Forelimb muscle (tissue), 1 donor: ENCODE results near the gene GATA3. TPM values are rescaled to one million over a fixed set of nuclear protein-coding genes. Genes with fewer than 3 reads are reported as not detected.

ENCODE experiments used
- DNase-seq: peaks from one replicate; pipeline ENCODE4 v3.0.0-alpha.2; 2013; ENCODE audit warnings: low read depth
- polyA plus RNA-seq: library from polyadenylated mRNA; unstranded; fragments of 120-200 nt; gene quantifications from one replicate; pipeline ENCODE4 v1.2.1, GENCODE V29; 2013; ENCODE audit not compliant: insufficient read length

Gene GATA3
- polyA plus RNA-seq, 1 donor: 0.33 TPM

DNA sequence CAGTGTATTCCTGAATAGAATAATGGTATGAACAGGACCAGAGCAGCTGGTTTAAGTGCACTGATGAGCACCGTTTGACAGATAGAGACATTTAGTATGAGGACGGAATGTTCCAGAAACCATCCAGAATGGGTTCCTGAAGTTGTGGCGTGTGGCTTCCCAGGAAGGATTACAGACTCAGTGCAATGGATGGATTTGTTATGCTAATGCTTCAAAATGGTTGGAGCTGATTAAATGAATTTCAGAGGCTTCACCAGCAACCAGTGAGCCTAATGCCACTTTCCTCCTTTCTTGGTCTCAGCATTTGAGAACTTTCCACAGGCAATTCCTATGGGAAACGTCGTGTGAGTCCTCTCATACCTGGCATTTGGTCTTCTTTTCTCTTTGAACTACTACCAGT lies 9.9 kb downstream of the GATA3 start:
- no peak for DNase-seq

DNA sequence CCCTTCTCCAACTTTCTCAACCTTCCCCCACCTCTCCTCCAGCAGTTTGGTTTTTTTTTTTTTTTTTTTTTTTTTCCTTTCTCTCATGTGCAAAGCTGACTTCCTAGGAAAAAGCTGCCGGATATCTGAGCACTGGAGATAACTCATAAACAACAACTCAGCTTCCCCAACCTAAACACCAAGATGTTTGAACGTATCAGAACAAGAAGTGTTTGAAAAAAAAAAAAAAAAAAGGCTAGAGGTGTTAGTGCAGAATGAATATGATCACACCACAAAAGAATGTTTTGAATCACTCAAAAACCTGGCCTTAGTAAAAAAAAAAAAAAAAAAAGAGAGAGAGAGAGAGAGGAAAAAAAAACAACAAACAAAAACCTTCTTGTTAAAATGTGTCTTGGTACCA lies 11.2 kb downstream of the GATA3 start:
- DNase-seq: no peak

DNA sequence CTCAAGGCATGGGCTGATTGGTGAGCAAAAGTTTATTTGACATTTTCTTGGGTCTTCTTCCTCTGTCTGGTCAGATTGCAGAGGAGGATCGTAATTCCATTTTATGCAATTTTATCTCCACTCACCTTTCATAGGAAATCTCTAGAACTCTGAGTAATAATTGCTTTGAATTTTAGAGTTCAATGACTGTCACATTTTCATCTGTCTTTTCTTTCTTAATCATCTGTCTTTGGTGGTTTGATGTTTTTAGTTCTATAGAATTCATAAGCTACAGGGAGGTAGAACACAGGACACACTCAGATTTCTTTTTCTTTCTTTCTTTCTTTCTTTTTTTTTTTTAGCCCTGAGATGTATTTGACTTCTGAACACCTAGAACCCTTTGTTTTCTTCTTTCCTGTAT lies 11.6 kb downstream of the GATA3 start:
- DNase-seq: no peak

DNA sequence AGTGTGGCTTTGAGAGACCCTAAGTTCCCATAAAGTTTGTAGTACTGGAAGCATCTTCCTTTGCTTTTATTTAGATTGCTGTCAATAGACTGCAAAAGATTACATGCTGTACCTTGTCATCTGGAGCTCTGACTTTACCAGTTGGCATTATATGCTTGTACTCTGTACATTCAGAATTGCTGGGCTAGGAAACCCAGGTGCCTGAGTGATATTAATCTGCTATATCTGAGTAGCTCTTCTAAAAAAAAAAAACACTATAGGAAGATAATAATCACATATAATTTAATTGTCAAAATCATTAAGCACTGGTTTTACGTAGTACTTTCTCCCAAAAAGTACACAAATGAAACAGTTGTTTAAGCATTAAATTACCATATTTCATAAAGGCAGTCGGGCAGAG lies 12.3 kb downstream of the GATA3 start:
- DNase-seq: no peak

DNA sequence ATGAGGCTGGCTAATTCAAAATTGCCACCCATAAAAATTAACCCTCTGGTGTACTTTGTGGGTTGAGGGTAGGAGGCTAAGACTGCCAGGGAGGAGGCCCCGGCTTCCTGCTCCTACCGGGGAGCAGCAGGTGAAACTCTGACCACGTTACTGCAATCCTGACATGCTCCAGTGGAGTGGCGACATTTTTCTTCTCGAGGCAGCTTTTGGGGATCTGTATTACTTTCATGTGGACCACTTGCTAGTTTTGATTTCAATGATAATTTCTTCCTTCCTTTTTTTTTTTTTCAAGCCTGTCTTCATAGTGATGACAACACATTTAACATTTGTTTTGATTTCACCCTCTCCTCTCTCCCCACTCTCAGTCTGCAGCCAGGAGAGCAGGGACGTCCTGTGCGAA lies 14.6 kb downstream of the GATA3 start:
- DNase-seq: no peak

DNA sequence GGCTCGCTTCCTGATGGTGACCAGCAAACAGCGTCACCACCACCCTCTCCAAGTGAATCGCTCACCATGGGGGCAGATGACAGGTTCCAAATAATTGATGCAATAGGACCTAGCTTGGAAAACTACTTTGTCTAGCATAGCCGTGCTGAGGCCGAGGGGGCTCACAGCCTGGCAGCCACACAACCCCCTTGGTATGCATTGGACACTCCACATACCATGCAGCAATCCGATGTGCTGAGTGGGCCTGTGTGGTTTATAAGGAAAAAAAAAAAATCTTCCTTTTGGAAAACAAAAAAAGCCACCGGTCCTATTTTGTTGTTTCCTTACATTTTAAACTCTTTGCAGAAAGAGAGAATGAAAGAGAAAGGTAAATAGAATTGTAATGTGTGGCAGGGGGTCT lies 15.1 kb downstream of the GATA3 start:
- DNase-seq: no peak

DNA sequence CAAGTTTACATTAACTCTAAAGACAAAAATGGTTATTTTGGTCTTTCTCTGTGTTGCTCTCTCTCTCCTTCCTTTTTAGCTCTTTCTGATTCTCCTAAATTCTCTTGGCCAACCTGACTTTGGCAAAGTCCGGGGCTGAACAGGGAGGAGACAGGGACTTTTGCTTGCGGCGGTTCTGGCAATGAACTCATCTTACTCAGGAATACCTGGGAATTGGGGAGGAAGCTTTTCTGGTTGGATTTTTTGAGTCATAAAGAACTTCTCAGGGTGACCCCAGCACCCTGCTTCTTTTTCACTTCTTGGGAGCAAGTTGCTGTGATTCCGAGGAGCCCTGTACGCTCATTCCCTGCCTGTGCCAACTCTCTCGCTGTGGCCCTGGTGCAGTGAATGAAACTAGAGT lies 16.0 kb downstream of the GATA3 start:
- no peak for DNase-seq

DNA sequence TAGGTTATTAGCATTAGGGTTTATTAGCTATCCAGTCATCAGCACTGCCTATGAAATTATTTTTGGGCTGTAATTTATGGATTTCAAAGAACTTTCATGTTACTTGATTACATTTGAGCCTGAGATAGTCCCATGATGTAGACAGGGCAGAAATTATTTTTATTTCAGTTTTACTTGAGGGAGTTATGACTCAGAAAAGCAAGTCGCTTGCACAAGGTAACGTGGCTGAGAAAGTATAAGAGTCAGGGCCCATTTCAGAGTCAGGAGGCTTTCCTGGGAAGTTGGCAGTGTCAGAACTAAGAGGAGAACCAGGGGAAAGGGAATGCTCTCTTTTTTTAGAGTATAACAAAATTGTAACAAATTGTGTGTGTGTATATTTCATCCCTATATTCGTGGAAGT lies 16.5 kb downstream of the GATA3 start:
- DNase-seq: no peak

DNA sequence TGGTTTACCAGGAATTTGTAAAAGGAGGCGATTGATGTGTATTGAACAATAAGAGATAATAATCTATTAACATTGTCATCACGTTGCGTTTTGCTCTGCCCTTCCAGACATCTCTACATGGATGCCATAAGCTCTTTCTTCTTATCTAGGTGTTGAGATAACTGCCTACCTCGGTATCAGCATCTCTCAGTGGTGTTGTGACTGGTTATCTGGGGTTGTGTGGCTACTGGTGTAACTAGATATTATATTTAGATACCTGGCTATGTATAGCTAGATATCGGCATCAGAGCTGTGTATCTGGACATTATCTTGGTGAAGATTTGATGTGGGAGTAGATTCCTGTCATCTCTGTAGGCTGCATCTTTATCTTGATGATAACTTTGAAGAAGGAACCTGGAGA lies 17.2 kb downstream of the GATA3 start:
- DNase-seq: no peak

DNA sequence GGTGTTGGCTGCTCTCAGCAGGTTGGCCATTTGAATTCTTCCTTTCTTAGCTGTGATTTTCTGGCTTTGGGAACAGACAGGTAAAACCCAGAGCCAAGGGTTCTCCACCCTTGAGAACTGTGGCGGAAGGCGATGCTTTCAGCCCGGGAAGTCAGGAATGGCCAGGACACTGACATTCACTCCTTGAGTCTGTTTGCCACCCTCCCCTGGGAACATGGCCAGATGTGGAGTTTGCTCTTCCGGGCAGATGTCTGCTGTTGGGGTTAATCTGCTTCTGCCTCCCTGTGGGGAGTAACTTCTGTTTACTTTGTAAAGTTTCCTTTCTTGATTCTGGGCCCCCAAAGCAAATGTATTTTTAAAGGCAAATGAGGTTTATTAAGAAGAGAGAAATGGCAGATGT lies 17.7 kb downstream of the GATA3 start:
- DNase-seq: no peak

DNA sequence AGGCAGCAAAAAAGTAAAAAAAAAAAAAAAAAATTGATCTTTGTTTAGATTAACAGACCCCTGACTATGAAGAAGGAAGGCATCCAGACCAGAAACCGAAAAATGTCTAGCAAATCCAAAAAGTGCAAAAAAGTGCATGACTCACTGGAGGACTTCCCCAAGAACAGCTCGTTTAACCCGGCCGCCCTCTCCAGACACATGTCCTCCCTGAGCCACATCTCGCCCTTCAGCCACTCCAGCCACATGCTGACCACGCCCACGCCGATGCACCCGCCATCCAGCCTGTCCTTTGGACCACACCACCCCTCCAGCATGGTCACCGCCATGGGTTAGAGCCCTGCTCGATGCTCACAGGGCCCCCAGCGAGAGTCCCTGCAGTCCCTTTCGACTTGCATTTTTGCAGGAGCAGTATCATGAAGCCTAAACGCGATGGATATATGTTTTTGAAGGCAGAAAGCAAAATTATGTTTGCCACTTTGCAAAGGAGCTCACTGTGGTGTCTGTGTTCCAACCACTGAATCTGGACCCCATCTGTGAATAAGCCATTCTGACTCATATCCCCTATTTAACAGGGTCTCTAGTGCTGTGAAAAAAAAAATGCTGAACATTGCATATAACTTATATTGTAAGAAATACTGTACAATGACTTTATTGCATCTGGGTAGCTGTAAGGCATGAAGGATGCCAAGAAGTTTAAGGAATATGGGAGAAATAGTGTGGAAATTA lies 19.4 kb downstream of the GATA3 start:
- DNase-seq: no peak

DNA sequence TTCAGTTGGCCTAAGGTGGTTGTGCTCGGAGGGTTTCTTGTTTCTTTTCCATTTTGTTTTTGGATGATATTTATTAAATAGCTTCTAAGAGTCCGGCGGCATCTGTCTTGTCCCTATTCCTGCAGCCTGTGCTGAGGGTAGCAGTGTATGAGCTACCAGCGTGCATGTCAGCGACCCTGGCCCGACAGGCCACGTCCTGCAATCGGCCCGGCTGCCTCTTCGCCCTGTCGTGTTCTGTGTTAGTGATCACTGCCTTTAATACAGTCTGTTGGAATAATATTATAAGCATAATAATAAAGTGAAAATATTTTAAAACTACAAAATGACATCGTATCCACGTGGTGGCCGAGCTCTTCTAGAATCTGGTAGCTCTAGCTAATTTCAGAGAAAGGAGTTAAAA lies 20.4 kb downstream of the GATA3 start:
- no peak for DNase-seq

DNA sequence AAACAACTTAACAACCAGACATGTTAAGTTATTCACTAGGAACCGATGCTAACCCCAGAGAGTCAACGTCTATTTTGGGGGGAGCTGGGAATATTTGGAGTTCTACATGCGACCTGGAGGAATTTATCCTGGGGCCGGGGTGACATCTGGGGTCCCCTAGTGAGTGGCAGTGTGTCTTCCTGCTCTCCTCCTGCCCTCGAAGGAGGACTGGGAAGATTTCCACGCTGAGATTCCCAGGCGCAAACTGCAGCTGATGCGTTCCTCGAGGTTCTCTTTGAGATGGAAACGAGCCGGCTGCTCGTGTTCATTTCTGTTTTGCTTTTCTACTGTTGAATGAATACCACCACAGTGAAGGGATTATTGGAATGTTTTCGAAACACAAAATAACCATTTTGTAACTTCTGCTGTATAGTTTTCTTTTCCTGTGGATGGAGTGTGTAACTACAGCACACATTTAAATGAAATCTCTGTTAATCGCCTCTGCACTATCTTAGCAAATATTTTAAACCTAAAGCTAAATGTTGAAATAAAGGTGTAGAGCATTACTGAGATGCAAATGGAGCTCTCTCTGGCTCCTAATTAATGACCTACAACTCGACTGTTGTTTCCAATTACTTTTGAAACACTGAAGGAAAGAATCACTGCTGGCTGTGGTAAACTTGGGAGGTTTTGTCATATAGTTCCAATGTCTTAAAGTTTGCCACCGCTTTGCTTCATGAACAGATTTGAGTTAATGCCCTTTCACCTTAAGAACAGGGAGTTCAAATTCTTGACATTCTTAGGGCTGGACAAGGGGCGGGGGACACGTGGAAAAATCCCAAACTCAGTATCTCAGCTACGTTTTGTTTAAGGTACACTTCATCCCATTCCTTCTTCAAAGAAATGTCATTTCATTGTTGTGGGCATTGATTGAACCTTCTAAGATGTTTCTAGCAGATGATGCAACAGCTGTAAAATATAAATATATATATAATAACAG lies 21.1 kb downstream of the GATA3 start:
- DNase-seq: no peak

DNA sequence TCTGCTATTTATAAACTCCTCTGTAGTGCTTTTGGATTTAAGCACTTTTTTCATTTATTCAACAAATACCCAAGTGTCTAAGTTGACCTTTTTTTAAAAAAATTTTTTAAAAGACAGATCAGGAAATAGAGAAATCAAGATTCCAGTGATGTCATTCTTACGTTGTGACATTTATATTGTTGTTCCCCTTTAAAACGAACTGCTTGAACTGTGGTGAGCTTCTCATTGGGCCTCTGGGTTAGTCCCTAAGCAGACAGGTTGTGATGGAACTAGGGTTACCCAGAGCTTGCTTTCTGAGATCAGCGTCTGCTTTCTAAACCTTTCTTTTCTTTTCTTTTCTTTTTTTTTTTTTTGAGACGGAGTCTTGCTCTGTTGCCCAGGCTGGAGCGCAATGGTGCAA lies 22.4 kb downstream of the GATA3 start:
- no peak for DNase-seq

DNA sequence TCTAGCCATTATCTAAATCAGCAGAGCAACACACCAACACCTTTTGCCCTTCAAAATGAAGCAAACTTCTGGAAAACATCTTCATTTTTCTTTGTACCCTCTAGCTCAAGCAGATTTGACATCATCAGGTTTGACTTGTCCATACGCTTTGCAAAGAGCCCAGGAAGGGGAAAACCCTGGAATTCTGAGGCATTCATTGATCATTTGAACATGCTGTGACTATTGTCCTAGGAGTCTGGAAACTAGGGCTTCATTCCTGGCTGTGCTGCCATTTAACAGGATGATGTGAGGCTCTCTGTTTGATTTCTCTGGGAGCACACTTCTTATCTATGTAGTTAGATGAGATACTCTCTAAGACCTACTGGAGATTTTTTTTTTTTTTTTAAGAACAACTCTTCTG lies 23.5 kb downstream of the GATA3 start:
- no peak for DNase-seq

DNA sequence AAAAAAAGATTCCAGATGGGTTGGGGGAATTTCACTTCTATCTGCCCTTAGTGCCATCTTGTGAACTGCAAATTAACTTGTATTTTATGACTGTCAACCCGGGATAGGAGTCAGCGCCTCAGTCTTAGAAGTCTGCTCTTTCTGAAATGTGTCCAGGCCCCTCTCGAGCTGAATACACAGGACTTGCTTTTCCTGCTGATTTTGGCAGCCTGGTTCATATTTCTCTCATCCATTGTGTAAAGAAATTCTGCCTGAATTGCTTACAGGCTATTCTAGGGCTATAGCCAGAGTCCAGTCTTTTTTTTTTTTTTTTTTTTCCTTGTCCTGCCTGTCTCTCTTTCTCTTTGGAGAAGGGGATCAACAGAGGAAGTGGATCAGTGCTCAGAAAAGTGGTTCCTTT lies 24.6 kb downstream of the GATA3 start:
- DNase-seq: no peak

DNA sequence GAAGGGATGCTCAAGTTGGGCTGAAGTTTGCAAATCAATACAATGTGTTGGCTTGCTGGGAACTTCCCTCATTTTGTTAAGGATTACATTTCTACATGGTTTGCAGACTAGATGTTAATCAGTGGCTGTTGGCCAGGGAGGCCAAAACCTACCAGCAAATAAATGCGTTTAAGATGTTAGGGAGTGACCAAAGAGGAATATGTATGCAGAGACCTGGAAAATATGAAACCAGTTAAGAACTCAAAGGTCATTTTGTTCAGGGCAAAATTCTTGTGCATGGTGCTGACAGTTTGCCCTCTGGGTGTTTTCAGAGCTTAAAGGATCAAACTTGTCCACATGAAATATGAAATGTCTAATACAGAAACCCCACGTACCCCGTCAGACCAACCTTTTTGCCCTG lies 30.3 kb downstream of the GATA3 start:
- DNase-seq: no peak

DNA sequence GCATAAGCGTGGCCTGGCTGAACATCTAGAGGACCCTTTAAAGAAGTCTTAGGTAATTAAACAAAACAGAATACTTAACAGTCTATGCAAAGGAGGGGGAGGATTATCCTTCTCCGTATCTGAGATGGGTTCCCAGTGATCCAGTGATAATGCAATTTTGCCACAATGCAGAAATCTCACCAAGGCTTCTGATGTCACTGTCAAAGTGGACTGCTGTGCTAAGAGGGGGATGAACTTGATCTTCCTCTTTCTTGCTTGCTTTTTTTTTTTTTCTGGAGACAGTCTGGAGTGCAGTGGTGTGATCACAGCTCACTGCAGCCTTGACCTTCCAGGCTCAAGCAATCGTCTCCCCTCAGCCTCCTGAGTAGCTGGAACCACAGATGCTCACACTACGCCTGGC lies 30.8 kb downstream of the GATA3 start:
- DNase-seq: no peak

DNA sequence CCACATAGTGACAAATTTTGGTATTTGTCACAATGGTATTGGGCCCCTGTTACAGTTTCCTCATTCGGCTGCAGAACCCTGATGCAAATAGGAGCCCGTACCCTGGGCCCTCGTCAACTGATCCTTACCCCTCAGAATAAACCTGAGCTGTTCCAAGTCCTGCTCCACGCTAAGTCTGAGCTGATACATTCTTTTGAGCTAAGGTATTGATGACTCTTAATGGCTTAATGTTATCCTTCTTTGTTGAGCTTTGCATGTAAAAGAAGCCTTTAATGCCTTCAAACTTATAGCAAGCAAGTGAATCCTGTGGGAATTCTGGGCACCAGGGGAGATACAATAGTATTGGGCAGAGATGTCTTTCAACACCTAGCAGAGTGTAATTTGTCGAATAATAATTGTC lies 31.8 kb downstream of the GATA3 start:
- DNase-seq: no peak

DNA sequence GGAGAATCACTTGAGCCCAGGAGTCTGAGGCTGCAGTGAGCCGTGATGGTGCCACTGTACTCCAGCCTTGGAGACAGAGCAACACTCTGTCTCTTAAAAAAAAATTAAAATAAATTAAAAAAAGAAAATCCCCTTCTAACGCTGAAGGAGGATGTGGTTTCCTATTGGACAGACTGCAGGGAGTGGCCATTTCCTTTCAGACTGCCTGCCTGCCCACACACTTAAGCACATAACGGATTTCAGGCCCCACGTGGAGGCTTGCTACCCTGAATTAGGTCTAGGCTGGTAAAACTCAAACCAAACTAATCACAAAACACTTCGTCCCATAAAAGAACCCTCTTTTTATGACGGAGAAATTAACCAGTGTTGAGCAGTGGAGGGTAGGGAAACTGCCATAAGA lies 34.0 kb downstream of the GATA3 start:
- DNase-seq: no peak

DNA sequence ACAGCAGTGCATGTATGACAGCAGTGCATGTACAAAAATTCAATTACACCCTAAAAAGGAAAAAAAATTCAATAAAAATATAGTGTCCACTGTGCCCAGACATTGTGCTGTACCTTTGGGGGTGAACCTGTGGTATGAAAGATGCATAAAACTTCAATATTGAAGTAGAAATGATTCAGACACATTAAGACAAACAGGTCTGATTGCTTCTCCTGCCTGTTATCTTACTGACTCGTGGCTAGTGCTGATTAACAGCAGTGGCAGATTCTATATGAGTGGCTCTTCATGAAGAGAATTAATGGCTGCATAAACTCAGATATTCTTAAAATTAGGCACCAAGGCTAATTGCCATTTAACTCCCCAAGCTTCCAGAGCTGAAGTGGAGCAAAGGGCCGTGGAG lies 37.9 kb downstream of the GATA3 start:
- DNase-seq: no peak

DNA sequence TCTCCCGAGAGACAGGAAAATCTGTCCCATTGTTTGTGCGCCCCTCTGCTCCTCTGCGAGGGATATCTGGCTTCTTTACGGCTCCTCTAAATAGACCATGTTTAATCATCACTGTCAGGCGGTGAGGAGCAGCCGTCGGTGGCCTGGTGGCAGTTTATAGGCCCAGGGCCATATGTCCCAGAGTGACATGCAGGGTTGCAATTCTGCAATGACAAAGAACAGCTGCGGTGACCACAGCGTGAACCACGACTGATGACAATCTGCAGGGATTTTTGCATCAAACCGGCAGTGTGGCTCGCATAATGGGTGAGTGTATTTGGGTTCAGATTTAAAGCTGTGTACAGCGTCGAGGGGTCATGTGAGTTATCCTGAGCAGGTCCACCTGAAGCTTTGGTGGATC lies 41.5 kb downstream of the GATA3 start:
- no peak for DNase-seq

DNA sequence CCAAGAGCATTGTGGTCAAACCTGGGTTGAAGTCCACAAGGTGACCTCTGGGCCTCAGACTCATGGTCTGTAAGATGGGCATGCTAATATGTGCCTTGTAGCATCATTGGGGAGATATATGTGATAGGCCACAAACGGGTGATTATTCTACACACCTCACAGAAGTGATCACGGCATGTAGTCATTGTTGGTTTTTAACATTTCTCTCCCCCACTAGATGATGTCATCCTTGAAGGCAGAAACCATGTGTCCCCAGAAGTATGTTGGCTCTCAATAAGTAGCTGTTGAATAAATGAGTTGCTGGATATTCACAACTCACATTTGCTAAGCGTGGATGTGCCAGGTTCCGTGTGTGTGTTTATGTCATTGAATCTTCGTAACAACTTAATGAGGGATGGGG lies 42.4 kb downstream of the GATA3 start:
- DNase-seq: no peak
